ENCODE data around the gene TMEM63C.

The TMEM63C gene, protein sequence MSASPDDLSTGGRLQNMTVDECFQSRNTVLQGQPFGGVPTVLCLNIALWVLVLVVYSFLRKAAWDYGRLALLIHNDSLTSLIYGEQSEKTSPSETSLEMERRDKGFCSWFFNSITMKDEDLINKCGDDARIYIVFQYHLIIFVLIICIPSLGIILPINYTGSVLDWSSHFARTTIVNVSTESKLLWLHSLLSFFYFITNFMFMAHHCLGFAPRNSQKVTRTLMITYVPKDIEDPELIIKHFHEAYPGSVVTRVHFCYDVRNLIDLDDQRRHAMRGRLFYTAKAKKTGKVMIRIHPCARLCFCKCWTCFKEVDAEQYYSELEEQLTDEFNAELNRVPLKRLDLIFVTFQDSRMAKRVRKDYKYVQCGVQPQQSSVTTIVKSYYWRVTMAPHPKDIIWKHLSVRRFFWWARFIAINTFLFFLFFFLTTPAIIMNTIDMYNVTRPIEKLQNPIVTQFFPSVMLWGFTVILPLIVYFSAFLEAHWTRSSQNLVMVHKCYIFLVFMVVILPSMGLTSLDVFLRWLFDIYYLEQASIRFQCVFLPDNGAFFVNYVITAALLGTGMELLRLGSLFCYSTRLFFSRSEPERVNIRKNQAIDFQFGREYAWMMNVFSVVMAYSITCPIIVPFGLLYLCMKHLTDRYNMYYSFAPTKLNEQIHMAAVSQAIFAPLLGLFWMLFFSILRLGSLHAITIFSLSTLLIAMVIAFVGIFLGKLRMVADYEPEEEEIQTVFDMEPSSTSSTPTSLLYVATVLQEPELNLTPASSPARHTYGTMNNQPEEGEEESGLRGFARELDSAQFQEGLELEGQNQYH

DNA sequence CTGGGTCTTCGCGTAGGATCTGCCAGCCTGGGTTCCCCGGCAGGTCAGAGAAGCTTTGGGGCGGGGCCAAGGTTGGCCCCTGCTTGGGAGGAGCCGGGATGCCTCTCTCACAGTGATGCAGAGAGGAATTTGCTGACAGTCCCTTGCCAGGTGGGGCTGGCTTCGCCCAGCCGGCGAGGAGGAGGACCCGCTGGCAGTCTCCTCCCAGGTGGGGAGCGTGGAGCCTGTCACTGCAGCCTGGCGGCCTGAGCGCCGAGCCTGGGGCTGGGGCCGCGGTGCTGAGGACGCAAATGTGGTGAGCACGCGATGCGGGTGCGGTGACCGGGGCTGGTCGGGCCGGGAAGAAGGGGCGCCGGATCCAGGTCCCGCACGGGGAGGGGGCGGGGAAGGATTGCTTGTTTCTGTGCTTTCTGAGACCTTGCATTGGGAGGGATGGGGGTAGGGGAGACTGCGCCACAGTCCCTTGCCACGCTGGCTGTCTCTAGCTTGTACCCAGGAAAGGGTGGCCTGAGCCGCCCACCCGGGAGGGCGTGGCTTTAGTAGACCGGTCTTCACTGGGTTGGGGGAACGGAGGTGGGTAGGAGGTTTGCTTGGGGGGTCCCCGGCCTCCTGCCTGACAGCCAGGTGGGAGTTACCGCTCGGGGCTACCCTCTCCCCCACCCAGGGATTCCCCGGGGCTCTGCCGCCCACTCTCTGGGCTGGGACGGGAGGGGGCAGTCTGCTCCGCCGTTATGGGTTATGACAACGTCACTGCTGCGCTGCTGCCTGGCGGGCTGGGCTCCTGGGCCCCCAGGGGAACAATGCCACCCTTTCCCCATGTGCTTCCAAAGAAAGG, at the start of gene TMEM63C:
TMEM63C (plus strand) TSS at position 196 of the 835 bp plus-strand sequence. CDS start 37,016 bp downstream, outside the sequence.
- peak; percentile 54 for DNase-seq (ENCODE audit: low read depth)

DNA sequence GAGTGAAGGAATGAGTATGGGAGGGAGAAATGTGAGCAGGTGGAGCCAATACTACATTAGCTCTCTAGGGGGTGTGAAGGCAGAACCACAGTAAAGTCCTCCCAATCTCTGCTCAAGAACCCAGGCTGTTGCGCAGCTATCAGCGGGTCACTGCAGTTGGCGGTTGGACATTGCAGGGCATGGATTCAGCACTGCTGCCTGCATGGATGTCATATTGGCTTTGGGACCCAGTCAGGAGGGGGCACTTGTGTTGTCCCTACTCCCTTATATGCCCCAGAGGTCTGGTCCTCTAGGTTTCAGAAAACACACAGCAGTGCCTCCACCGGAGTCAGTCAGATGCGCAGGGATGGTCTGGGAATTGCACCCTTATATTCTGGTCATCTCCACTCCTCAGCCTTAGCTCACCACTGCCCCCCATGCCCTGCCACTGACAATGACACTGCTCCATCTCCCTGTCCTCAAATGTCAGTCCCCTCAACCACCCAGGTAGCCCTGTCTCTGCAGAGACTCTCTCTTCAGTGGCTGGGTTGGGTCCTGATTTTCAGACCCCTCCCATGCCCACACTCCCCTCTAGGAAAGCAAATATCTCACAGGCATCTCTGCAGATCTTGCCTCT, 49.6 kb upstream of the TMEM63C start:
- DNase-seq (ENCODE audit: low read depth): no peak

DNA sequence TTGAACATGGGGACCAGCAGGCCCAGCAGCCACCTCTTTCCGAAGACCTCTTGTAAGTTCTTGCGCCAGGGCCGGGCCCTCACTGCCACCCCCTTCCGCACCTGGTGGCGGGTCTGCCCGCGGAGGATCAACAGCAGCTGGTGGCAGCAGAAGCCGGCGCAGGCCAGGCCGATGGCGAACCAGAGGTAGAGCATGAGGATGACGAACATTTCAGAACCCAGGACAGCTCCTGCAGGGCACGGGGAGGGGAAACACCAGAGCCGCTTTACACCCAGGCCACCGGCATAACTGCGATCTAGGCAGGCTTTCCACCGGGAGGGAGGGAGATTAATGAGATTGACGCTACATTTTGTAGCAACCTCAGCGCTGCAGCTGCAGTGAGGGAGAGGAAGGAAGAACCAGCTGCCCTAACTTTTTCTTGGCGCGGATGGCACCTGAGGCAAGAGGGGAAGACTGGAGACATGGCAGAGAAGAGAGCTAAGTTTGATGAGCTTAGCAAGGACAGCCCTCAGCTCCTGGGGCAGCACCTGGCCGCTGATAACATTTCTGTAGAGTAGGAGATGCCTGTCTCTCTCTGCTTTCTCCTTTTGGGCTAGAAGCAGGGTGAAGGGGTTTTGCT, 47.8 kb upstream of the TMEM63C start:
- DNase-seq (ENCODE audit: low read depth): peak; percentile 31

DNA sequence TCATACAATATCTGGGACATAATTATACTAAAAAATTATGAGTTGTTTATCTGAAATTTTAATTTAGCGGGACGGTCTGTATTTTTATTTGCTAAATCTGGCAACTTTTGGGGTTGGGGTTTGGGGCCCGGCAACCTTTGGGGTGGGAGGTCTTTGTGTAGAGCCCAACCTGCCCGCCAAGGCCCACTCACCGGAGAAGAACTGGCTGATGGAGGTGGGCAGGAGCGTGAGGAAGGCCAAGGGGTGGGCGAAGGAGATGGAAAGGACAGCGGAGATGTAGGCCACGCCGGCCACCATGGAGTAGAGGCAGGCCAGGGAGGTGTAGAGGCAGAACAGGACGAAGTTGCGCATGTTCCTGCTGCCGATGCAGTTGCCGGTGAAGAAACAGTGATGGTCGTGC, 42.6 kb upstream of the TMEM63C start:
- DNase-seq (ENCODE audit: low read depth): no peak

DNA sequence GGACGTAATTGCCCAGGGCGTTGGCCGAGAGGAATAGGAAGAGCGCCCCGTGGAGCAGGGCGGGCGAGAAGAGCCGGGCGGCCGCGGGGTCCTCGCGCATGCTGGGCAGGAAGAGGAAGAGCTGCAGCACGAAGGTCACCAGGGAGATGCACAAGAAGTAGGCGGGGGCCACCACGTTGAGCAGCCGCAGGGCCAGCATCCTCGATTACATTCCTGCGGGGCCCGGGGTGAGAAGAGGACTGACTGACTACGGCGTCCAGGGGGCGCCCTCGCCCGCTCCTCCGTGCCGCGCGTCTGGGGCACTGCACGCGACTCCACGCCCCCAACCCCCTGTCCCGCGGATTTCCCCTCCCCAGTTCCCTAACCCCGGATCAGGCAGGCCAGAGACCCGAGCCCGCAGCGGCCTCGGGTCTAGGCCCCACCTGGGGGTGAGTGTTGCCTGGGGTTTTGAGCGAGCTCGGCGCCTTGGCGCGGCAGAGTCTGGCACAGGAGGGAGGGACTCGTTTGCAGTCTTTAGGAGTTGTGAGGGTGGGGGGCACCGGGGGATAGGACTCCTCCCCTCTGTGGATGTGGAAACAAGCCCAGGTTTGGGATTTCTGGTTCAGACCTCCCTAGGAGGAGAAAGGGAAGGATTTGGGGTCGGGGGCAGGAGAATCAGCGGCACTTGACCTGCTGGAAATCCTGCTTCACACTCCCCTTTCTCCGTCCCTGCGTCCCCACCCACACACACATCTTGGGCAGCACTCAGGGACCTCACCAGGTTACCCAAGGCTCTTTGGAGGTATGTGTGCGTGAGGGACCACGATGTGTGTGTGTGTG, 41.8 kb upstream of the TMEM63C start:
- DNase-seq (ENCODE audit: low read depth): no peak

DNA sequence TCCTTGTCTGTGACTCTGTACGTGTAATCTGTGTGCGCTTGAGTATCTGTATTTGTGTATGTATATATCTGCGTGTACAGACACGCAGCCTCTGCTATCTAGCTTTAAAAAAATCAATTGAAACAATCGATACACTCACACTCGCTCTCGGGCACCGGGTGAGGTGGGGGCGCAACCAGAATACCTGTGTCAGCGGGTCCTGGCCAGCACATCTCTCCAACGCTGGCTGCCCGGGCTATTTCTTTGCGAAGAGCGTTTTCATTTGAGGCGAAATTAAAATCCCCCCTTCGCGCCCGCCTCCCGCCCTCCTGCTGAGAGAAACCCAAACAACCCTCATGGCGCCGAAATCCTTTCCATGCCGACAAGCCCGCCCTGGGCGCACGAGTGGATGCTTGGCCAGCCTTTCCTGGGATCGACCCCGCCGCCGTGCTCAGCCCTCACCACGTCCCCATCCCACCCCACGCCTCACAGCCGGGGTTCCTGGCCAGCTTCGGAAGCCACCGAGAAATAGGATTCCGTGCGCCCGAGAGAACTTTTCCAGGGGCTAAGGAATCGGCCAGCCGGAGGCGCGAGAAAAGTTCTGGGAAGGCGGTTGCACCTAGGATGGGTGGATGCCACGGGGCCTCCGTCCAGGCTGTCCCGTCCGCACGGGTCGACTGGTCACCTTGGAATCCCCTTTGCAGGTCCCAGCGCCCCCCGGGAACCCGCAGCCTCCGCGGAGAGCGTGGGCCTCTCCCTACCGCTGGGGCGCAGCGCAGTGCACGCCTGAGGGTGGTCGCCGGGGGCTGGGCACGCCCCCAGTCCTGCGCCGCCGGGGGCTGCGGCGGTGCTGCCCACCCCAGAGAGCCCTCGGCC, 41.0 kb upstream of the TMEM63C start:
- no peak for DNase-seq (ENCODE audit: low read depth)

DNA sequence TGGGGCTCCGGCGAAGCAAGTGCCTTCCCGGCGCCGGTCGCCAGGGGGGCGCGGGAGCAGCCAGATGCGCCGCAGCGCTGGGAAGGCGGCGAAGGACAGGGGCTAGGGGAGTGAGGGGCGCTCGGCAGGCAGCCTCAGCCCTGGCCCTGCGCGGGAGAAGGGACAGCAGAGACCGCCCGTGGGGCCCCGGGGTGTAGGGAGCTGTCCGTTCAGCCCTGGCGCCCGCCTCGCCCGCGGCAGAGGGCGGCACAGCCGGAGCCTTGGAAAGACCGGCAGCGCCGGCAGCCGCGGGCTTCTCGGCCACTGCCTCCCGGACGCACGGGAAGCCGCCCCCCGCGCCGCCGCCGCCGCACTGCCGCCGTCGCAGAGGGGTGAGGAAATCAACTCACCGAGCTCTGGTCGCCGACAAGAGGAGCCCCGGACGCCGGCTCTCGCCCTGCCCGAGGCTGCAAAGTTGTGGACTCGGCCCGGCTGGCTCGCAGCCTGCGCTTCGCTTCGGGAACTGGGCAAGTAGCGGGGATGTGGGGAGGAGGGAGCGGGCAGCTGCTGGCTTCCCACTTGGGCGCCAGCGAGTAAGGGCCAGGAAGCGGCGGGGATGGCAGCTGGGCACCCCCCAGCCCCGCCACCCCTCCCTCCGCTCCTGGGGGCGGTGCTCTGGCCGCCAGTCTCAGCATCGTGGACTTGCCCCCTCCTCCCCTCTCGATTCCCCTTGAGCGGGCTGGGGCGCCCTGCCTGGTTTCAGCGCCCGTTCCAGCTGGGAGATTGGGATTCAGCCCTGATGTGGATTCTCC, 40.2 kb upstream of the TMEM63C start, which contains the start of gene ZDHHC22:
ZDHHC22 (minus strand) TSS at position 578 of the 791 bp plus-strand sequence. CDS start 2,053 bp downstream, outside the sequence.
- DNase-seq (ENCODE audit: low read depth): no peak

DNA sequence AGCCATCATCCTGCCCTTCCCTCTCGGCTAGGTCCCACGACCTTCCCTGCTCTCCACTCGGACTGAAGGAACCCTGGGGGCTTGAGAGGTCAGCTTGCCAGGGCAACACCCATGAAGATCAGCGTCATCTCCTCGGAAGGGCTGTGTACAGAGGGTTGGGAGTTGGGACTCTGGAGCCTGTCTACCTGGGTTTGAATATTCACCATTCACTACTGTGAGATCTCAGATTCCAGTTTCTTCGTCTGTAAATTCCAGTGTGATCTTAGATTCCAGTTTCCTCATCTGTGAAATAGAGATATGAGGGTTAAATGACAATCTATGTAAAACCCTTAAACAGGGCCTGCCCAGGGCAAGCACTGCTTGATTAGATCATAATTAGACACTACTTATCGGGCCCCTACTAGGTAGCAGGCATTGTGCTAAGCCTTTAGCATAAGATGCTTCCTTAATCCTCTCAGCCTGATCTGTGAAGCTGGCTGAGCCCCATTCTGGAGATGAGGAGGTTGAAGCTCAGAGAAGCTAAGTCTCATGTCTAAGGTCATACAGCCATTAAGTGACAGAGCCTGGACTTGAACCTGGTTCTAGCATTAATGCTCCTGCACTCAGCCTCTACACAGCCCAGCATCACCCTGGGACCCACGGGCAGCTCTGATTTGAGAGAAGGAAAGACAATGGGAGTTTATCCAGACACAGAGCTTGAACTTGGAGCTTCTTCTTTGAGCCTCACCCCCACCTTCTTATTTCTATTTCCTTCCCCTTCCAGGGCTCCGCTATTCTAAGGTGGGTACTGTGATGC, 39.4 kb upstream of the TMEM63C start:
- no peak for DNase-seq (ENCODE audit: low read depth)

DNA sequence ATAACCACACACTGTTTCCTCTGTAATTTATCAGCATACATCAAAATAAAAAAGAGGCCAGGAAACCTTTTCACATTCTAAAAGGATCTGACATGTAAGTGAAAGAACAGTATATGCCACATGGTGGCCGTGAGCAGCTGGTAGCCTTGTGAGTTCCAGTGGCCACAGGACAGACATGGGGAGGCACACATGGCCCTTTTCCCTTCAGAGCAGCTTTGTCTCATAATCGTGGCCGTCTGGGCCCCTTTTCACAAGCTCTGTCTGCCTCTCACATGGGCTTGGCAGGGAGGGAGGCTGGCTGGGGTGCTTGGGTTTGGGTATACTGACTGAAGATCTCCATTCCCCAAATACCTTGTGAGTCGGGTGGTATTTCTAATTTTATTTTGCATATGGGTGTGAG, 38.5 kb upstream of the TMEM63C start:
- DNase-seq (ENCODE audit: low read depth): no peak

DNA sequence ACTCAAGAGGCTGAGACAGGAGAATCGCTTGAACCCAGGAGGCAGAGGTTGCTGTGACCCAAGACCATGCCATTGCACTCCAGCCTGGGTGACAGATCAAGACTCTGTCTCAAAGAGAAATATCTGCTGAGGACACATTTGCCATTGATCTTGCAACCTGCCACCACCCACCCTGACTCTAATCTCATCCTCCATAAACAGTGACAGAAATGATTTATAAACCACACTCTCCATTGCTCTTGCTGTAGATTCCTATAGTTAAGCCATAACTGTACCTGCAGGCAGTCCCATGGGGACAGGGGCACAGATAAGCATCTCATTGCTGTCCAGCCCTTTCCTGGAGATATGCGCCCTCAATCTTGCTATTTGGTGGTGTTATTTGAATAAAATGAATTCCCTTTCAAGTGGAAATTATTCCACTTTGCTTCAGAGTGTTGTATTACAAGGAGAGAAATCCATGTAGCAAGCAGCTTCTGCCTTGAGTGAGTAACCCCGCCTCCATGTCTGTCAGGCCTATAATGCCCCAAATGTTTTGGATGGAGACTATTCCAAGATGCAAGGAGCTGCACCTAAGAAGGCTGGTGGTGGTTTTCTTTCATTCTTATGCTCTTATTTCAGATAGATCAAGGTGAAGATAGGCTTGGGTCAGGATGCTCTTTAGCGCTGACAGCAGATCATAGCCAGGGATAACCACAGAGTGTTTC, 37.0 kb upstream of the TMEM63C start:
- no peak for DNase-seq (ENCODE audit: low read depth)

DNA sequence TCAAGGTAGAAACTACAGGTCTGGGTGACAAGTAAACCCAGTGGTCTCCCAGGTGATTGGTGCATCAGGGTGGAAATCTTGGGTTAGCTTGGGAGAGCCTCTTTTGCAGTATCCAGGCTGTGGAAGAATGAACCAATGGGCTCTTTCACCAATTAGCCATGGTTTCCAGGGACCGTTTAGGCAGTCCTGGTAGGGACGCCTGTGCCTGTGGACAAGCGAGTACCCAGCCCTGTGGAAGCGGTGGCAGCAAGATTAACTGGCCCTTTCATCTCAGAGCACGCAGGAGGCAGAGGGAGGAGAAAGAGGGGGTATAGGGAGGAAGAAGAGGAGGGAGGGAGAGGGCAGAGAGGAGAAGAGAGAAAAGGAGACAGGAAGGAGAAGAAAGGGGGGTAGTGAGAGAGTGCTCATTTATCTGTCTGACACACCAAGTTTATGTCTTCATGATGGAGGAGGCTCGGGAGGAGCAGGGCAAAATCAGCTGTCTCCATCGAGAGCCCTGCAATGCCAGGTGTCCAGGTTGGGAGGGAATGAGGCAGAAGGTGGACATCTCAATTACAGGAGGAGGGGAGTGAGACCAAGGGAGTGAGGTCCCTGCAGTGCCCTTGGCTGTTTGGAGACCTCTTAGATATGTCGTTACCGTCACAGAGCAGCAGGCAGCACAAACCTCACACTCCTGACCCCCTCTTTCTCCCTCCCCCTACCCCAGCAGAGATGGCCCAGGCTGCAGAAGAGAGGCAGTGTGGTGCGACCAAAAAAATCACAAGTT, 35.4 kb upstream of the TMEM63C start:
- no peak for DNase-seq (ENCODE audit: low read depth)

DNA sequence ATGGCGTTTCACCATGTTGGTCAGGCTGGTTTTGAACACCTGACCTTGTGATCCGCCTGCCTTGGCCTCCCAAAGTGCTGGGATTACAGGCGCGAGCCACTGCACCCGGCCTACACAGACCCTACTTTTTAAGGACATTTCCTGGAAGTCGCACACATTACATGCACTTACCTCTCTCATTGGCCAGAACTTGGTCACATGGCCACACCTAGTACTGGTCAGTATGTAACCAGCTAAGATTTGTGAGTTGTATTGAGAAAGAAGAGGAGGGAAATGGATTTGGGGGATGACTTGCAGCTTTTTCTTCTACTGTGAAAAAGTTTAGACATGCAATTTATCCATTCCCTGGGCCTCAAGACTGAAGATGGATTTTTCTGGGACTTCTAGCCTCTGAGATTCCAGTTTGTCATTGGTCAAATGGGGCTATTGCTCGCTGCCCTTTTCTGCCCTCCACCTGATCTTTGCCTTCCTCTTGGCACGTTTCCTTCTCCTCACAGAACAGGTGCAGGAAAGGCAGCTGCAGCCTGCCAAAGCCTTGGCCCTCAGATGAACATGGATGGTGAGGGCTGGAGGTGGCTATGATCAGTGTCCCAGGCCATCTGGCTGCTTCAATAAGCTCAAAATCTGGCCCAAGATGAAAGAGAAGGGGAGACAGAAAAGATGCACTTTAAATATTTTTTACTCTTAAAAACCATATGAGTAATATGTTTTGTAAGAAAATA, 32.9 kb upstream of the TMEM63C start:
- DNase-seq (ENCODE audit: low read depth): no peak

DNA sequence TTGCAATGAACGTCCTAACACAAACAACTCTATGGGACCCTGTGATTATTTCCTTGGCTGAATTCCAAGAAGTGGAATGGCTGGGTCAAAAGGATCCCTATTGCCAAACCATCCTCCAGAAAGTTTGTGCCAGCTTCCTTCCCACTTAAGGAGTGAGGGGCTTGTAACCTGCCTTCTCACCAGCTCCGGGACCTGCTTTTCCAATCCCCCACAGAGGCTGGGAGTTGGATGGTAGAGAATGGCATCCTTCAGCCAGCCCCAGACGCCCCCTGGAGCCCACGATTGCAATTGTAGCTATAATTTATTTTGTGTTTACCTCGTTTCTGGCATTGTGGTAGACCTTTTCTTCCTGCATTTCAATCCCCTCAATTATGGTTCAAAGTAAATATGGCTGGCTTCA, 30.4 kb upstream of the TMEM63C start:
- DNase-seq (ENCODE audit: low read depth): no peak

DNA sequence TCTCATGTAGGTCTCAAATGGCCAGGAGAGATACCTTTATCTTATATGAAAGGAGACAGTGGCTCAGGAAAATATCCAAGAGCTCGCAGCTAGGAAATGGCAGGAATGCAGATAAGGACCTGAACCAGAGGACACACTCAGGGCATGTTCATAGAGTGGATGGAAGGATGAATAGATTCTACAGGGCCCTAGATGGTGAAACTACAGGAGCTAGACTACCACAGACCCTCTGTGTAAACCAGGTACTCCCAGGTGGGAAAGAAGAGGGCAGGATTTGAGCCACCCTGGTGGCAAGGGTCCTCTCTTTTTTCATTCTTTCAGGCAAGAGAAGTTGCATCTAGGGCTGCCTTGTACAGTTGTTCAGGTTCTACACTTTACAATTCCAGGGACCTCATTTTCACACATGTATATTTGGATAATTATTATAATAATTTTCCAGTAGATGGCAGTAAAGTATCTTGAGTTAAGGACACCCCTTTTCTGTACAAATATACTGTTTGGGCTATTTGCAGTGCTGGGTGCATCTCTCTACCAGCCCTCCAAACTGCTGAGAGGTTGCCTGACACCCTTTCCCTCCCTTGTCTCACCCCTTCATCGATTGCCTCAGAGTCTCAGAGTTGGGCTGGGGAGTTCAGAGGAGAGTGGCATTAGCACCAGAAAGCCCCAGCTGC, 29.5 kb upstream of the TMEM63C start:
- DNase-seq (ENCODE audit: low read depth): no peak

DNA sequence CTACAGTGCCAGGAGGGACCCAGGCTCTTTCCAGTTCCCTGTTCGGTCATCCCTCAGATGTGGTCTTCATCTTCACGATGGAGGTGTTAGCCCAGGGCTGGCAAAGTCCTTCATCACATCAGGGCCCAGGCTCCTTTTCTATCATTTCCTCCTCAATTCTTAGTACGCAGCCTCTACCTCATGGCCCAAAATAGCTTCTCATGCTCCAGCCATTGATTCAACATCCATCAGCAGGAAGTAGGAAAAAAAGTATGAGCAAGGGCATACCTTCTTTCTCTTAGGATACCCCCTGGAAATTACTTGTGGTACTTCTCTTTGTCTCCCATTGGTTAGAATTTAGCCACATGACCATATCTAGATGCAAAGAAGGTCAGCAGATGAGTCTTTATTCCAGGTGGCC, 27.8 kb upstream of the TMEM63C start:
- DNase-seq (ENCODE audit: low read depth): no peak

Data from stimulated activated CD8-positive, alpha-beta memory T cell treated with anti-CD3 and anti-CD28 coated beads, Interleukin-4, amount 100 ng/mL, for 24 hours (primary cell).